ENCODE results near the gene UGT3A2. TPM values are rescaled to one million over a fixed set of nuclear protein-coding genes. Genes with fewer than 3 reads are reported as not detected.

UGT3A2 gene
- total and polyA plus RNA-seq, 12 donors: 0.08 to 1.7 (median 0.20) TPM; not detected in 4

DNA sequence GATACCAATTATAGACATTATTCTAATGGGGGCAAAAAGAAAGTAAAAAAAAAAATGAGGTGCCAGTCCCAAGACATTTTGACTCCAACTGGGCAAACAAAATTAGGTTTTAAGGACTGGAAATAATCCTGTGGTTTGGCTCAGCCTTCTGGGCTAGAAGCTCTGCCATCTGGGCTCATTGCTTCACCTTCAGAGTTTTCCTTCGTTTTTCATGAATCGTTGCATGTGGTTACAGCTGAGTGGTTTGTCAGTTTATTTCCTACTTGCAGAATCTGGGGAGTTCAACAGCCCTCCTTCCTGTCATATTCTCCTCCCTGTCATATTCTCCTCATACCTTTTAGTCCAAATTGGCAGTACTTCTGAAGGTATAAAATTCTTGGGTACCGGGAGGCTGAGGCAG lies 12.0 kb downstream of the UGT3A2 start:
- Histone ChIP-seq H3K4me3 (no peak overlapping the region), H3K27me3 (no peaks in the 10 kb centered on the region), H3K36me3 (replicated peaks in 1 of 2) (no peaks in the 10 kb centered on the region), H3K9me3 (replicated peaks in 1 of 3) (no peaks in the 10 kb centered on the region), H3K4me1 (replicated peaks in 1 of 2) (no peaks in the 10 kb centered on the region), H3K27ac (no peak overlapping the region)
- TF ChIP-seq CTCF (IDR thresholded peaks at IDR 0.05): no peak
- no peak for TF ChIP-seq POLR2A (IDR thresholded peaks at IDR 0.05)
- intact Hi-C loops (cut with DNase I): no loop called here
- DNase-seq: no peak
- 65 to 79% (median 72%) methylated on average over 3 of the region's 3 CpGs for WGBS, 4 donors

DNA sequence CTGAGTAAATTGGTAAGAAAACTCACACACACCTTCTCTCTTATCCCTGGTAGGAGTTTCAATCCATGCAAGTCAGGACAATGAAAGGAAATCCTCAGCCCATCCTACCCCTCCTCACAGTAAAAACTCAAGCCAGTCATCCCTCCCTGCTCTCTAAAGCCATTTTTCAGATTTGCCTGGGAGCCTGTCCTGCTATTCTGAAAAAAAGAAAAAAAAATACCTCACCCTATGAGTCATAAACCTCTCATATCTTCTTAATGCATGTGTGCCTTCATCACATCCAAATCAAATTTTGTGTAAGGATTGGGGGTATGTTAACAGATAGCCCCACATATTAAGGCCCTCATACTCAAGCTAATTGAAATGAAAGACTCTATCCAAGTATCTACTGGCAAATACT lies 14.1 kb downstream of the UGT3A2 start:
- no peaks in the 10 kb centered on the region for H3K36me3 ChIP-seq (replicated peaks in 1 of 2)
- intact Hi-C loops (cut with DNase I): no loop called here
- H3K27ac ChIP-seq: no peak overlapping the region
- H3K4me3 ChIP-seq: no peak overlapping the region
- TF ChIP-seq POLR2A (IDR thresholded peaks at IDR 0.05) (no peak), CTCF (IDR thresholded peaks at IDR 0.05) (no peak)
- no peaks in the 10 kb centered on the region for H3K27me3 ChIP-seq
- no peak for DNase-seq
- no peaks in the 10 kb centered on the region for H3K9me3 ChIP-seq (replicated peaks in 1 of 3)
- no peaks in the 10 kb centered on the region for H3K4me1 ChIP-seq (replicated peaks in 1 of 2)

DNA sequence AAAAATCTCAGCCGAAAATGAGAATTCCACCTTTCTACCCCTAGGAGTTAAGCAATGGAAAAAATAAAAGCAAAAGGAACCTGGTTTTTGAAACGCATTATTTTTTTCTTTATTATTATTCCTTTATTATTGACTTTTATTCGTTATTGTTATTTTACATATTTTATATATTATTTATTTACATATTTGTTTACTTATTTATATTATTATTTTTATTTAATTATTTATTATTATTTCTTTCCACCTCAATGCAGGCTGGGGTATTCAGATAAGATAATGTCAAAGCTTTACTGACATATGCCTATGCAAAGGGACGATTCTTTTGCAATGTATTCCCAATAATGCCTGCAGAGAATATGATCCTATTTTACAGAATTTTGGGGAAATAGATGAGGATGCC lies 16.7 kb downstream of the UGT3A2 start:
- Histone ChIP-seq H3K27ac (no peak overlapping the region), H3K27me3 (no peaks in the 10 kb centered on the region), H3K36me3 (replicated peaks in 1 of 2) (no peaks in the 10 kb centered on the region), H3K9me3 (replicated peaks in 1 of 3) (no peaks in the 10 kb centered on the region), H3K4me1 (replicated peaks in 1 of 2) (no peaks in the 10 kb centered on the region), H3K4me3 (no peak overlapping the region)
- TF ChIP-seq POLR2A (IDR thresholded peaks at IDR 0.05) (no peak), CTCF (IDR thresholded peaks at IDR 0.05) (no peak)
- intact Hi-C loops (cut with DNase I): no loop called here
- DNase-seq: no peak
- 61 to 88% (median 71%) methylated on average over 4 of the region's 4 CpGs for WGBS, 4 donors

GRCh38 chr5:36047384-36048160 lies 19.1 kb downstream of the UGT3A2 start:
- no peaks in the 10 kb centered on the region for H3K36me3 ChIP-seq (replicated peaks in 1 of 2)
- H3K4me3 ChIP-seq: no peak overlapping the region
- H3K9me3 ChIP-seq (replicated peaks in 1 of 3): no peaks in the 10 kb centered on the region
- no peaks in the 10 kb centered on the region for H3K4me1 ChIP-seq (replicated peaks in 1 of 2)
- intact Hi-C loops (cut with DNase I): no loop called here
- no peak for DNase-seq
- H3K27ac ChIP-seq: no peak overlapping the region
- no peak for TF ChIP-seq POLR2A (IDR thresholded peaks at IDR 0.05)
- no peak for TF ChIP-seq CTCF (IDR thresholded peaks at IDR 0.05)
- WGBS, 4 donors: 76 to 87% (median 79%) methylated on average over 3 of the region's 3 CpGs
- H3K27me3 ChIP-seq: no peaks in the 10 kb centered on the region
